Activated CD8-positive, alpha-beta memory T cell treated with anti-CD3 and anti-CD28 coated beads, Interleukin-2, amount 50 U/mL, for 48 hours (primary cell): ENCODE results near the gene MRPL22.
"Not testable (repeated sequence)": the region's sequence is repeated elsewhere in the genome, so short reads cannot be mapped to it uniquely, and the experiment has no call there.

ENCODE experiments used
- DNase-seq: peaks from one replicate; pipeline ENCODE4 v3.0.0-alpha.2; 2020

The MRPL22 gene

GRCh38 chr5:154943527-154943926 is 2.7 kb downstream of the MRPL22 start:
- DNase-seq = no peak

DNA sequence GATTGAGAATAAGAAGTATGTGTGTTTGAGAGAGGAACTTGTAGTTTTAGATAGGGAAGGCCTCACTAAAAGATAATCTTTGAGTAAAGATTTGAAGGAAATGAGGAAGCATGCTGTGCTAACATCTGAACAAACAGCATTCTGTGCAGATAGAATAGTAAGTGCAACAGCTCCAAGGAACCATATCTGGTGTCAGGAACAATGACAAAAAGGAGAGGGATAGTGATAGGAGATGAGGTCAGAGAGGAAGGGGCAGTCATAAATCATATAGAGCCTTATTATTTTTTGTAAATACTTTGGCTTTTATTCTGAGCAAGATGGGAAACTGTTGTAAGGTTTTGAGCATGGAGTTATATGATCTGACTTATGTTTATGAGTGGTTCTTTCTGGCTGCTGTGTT is 3.8 kb downstream of the MRPL22 start:
- DNase-seq = no peak

- DNase-seq = no peak
Observed at GRCh38 chr5:154945695-154946301, 4.9 kb downstream of the MRPL22 start.

GRCh38 chr5:154947778-154948177 is 6.9 kb downstream of the MRPL22 start:
- DNase-seq = no peak

DNA sequence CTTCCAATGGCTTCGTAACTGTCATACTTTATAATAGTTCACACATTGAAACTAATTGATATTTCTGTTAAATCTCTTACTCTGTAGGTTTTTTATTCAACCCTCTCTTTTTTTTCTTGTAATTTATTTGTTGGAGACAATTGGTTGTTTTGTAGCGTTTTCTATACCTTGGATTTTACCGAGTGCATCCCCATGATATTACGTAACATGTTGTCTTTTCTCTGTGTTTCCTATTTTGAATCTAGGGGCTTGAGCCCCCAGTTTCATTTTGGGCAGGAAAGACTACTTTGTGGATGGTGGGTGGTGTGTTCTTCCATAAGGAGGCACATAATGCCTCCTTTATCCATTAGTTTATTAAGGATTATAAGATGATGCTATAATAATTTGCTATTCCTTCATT is 7.4 kb downstream of the MRPL22 start:
- no peak for DNase-seq

- no peak for DNase-seq
Observed at GRCh38 chr5:154949781-154950180, 8.9 kb downstream of the MRPL22 start.

GRCh38 chr5:154956712-154957111 is 15.8 kb downstream of the MRPL22 start:
- DNase-seq = no peak

DNA sequence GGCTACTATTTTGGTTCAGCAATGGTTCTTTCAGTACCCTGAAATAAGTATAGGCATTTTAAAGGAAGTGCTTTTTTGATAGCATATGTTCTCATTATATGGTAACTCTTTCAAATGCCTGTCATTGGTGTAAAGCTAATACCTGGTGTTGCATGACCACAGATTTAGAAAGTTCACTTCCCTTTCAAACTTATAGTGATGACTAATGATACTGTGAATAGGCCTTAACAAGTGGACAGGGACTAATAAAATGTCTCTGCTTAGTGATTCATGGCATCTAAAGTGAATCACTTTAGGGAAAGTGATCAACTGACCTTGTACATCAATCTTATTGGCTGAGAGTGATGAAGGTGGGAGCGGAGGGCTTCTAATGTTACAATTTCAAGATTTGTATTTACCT is 21.6 kb downstream of the MRPL22 start:
- no peak for DNase-seq

- DNase-seq = no peak
Observed at GRCh38 chr5:154966081-154966841, 25.4 kb downstream of the MRPL22 start.

- DNase-seq = no peak
Observed at GRCh38 chr5:154966874-154967273, 26.0 kb downstream of the MRPL22 start.

DNA sequence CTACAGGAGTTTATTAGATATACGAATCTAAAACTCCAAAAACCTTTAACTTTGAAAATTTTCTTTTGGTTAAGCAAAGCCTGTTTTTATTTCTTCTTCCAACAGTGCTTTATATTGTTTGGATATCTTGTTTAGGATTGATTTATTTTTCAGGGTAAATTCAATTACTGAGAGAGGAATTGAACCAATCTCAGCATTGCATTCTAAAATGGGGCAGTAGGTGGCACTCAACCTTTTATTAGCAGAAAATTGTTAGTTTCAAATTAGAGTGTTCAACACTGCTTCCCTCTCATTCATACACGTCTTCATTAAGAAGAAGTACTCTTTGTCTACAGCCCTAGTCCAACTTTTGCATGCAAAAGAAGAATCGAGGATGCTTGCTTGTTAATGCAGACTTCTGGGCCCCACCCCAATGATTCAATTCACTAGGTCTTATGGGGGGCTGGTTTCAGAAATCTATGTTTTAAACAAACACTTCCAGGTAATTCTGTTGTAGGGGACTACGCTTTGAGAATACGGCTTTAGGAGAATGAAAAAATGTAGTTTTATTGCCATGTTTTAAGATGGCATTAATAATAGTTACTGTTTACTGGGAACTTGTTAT is 26.6 kb downstream of the MRPL22 start:
- DNase-seq = no peak

DNA sequence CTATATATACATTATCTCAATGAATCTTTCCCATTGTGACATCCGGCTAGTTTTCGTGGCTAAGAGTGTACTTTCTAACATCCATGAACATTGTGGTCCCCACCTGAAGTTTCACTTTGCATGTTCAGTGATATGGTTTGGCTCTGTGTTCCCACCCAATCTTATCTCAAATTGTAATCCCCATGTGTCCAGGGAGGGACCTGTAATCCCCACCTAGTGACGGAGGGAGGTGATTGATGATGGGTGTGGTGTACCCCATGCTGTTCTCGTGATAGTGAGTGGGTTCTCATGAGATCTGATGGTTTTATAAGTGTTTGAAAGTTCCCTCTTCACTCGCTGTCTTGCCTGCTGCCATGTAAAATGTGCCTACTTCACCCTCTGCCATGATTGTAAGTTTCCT is 28.1 kb downstream of the MRPL22 start:
- no peak for DNase-seq

GRCh38 chr5:154970759-154971158 is 29.9 kb downstream of the MRPL22 start:
- no peak for DNase-seq

- DNase-seq = no peak
Observed at GRCh38 chr5:154971501-154971900, 30.6 kb downstream of the MRPL22 start.

GRCh38 chr5:154972476-154973080 is 31.7 kb downstream of the MRPL22 start:
- no peak for DNase-seq

DNA sequence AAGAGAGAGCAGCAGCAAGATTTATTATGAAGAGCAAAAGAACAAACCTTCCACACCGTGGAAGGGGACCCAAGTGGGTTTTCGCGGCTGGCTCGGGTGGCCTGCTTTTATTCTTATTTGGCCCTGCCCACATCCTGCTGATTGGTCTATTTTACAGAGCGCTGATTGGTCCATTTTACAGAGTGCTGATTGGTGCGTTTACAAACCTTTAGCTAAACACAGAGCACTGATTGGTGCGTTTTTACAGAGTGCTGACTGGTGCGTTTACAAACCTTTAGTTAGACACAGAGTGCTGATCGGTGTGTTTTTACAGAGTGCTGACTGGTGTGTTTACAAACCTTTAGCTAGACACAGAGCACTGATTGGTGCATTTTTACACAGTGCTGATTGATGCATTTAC is 35.2 kb downstream of the MRPL22 start:
- not testable (repeated sequence) for DNase-seq

DNA sequence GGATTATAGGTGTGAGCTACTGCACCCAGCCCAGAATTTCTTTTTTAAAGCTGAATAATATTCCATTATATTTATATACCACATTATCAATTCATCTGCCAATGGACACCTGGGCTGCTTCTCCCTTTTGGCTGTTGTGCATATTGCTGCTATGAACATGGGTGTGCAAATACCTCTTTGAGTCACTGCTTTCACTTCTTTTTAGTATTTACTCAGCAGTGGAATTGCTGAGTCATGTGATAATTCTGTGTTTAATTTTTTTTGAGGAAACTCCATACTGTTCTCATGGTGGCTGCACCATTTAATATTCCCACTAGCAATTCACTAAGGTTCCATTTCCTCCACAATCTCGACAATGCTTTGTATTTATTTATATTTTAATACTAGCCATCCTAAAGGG is 36.5 kb downstream of the MRPL22 start:
- no peak for DNase-seq

DNA sequence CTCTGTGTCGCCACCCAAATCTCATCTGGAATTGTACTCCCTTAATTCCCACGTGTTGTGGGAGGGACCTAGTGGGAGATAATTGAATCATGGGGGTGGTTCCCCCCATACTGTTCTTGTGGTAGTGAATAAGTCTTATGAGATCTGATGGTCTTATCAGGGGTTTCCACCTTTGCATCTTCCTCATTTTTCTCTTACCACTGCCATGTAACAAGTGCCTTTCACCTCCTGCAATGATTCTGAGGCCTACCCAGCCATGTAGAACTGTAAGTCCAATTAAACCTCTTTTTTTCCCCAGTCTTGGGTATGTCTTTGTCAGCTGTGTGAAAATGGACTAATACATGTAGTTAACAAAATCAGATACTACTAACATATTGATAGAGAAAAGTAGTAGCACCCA is 37.4 kb downstream of the MRPL22 start:
- DNase-seq = not testable (repeated sequence)

DNA sequence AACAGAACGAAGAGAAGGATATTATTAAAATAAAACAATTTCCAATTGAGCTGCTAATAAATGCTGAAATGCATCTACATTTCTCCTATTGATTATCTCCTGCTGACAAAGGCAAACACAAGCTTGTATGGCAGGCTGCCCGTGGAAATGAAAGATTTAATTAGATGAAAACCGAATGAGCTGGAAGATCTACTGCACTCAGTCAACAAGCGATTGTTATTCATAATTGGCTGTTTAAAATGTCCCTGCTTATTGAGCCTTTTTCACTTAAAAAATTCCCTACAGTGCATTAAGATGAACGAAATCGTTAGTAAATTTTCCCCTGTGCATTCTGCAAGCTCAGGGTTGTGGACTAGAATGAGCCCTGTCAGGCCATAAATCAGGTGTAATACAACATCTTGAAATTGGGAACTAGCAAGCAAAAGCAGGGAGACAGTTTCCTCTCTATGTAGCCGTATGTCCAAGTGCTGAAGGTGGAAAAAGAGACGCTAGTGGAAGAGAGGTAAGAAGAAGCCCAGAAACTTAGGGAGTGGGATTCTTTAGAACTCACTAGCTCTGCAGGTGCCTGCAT is 44.2 kb downstream of the MRPL22 start:
- no peak for DNase-seq

DNA sequence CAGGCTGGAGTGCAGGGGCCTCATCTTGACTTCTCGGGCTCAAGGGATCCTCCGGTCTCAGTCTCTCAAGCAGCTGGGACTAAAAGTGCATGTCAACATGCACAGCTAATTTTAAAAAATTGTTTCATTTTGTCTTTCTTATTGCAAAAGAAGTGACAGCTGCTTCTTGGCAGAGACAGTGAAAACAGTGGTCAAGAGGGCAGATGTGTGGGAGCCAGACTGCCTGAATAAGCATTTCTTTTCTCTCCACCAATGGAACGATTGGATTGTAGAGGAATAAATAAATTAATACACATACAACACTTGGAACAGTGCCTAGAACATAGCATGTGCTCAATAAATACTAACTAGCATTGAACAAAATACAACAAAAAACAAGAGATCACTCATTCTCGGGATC is 45.3 kb downstream of the MRPL22 start:
- no peak for DNase-seq

DNA sequence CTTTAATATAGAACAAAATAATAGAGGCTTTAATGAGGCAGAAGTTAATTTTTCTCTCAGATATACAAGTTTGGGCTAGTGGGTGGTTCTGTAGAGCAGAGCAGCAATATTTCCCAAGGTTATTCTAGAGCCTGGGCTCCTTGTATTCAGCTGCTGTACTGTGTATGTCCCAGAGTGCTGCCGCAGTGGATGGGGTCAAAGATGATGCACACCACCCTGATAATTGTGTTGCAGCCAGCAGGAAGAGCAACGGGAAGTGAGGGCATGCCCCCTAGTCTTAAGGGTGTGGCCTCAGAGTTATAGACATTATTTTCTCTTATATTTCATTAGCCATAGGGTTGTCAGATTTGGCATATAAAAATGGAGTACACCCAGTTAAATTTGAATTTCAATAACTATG is 48.8 kb downstream of the MRPL22 start:
- DNase-seq = no peak

DNA sequence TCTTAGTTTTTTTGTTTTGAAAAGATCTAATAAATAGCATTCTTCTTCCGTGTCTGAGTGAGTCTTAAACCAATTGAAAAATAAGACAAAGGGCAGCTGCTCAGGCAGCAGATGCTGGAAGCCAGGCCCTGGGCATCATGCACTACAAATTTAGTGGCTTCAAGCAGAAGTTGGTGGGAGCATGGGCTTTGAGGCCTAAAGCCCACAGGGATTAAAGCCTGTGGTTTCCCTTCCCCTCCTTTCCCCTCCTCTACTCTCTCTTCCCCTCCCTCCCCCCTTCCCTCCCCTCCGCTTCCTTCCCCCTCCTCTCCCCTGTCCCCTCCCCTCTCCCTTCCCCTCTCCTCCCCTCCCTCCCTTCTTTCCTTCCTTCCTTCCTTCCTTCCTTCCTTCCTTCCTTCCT is 52.6 kb downstream of the MRPL22 start:
- DNase-seq = no peak

GRCh38 chr5:154995679-154996078 is 54.8 kb downstream of the MRPL22 start:
- no peak for DNase-seq

- DNase-seq = no peak
Observed at GRCh38 chr5:154997746-154998145, 56.9 kb downstream of the MRPL22 start.
